Activated naive CD4-positive, alpha-beta T cell (primary cell): ENCODE measurements around the gene LRP11.

Experiments
- DNase-seq, 4 experiments: peaks; one replicate each; lab custom pipeline; 2025; lab: John Stamatoyannopoulos, UW

The LRP11 gene

GRCh38 chr6:149781715-149782114, 82.4 kb downstream of the LRP11 start:
- DNase-seq = no peak

- no peak for DNase-seq
Observed at GRCh38 chr6:149779644-149779963, 84.6 kb downstream of the LRP11 start.

GRCh38 chr6:149777624-149778023, 86.5 kb downstream of the LRP11 start:
- no peak for DNase-seq

- no peak for DNase-seq
Observed at GRCh38 chr6:149771925-149772324, 92.2 kb downstream of the LRP11 start.

GRCh38 chr6:149771185-149771584, 93.0 kb downstream of the LRP11 start:
- DNase-seq = no peak

GRCh38 chr6:149769676-149770075, 94.5 kb downstream of the LRP11 start:
- no peak for DNase-seq
